ENCODE results near the gene TET1.

The TET1 gene

GRCh38 chr10:68562661-68563570 lies 2.8 kb downstream of the TET1 start:
- no peak for ATAC-seq
- TF ChIP-seq PATZ1 (CRISPR knock-in tag; IDR thresholded peaks at IDR 0.05; ENCODE audit: borderline replicate concordance) (no peak), PPARA (CRISPR knock-in tag; IDR thresholded peaks at IDR 0.05; ENCODE audit: borderline replicate concordance) (no peak), TOX (CRISPR knock-in tag; IDR thresholded peaks at IDR 0.05; ENCODE audit: borderline replicate concordance) (no peak), BACH2 (CRISPR knock-in tag; IDR thresholded peaks at IDR 0.05; ENCODE audit: borderline replicate concordance) (no peak), ZNF565 (CRISPR knock-in tag; conservative IDR thresholded peaks at IDR 0.05; ENCODE audit: low read depth) (no peak), ARNTL (CRISPR knock-in tag; IDR thresholded peaks at IDR 0.05; ENCODE audit: borderline replicate concordance, low read depth) (no peak), OSR1 (CRISPR knock-in tag; IDR thresholded peaks at IDR 0.05) (no peak), TSHZ2 (CRISPR knock-in tag; IDR thresholded peaks at IDR 0.05) (no peak), TCF4 (CRISPR knock-in tag; IDR thresholded peaks at IDR 0.05; ENCODE audit: borderline replicate concordance) (no peak), POU6F1 (CRISPR knock-in tag; IDR thresholded peaks at IDR 0.05; ENCODE audit: borderline replicate concordance, low read depth) (no peak), CSRNP3 (CRISPR knock-in tag; IDR thresholded peaks at IDR 0.05) (no peak)

- ATAC-seq: no peak
Measured at GRCh38 chr10:68564712-68565111, 4.6 kb downstream of the TET1 start.

More at GRCh38 chr10:68564712-68565111, 4.6 kb downstream of the TET1 start:
- TF ChIP-seq TCF4 (CRISPR knock-in tag; IDR thresholded peaks at IDR 0.05; ENCODE audit: borderline replicate concordance): no peak
- no peak for TF ChIP-seq TSHZ2 (CRISPR knock-in tag; IDR thresholded peaks at IDR 0.05)
- TF ChIP-seq TOX (CRISPR knock-in tag; IDR thresholded peaks at IDR 0.05; ENCODE audit: borderline replicate concordance): no peak
- no peak for TF ChIP-seq SNAI2 (CRISPR knock-in tag; IDR thresholded peaks at IDR 0.05)
- TF ChIP-seq BACH2 (CRISPR knock-in tag; IDR thresholded peaks at IDR 0.05; ENCODE audit: borderline replicate concordance): no peak
- TF ChIP-seq RARB (CRISPR knock-in tag; IDR thresholded peaks at IDR 0.05): no peak
- no peak for TF ChIP-seq ZNF565 (CRISPR knock-in tag; conservative IDR thresholded peaks at IDR 0.05; ENCODE audit: low read depth)
- TF ChIP-seq CSDC2 (CRISPR knock-in tag; IDR thresholded peaks at IDR 0.05): no peak
- no peak for TF ChIP-seq PATZ1 (CRISPR knock-in tag; IDR thresholded peaks at IDR 0.05; ENCODE audit: borderline replicate concordance)
- TF ChIP-seq CREB5 (CRISPR knock-in tag; IDR thresholded peaks at IDR 0.05; ENCODE audit: low read depth): no peak
- no peak for TF ChIP-seq PPARA (CRISPR knock-in tag; IDR thresholded peaks at IDR 0.05; ENCODE audit: borderline replicate concordance)
- no peak for TF ChIP-seq OSR1 (CRISPR knock-in tag; IDR thresholded peaks at IDR 0.05)
- no peak for TF ChIP-seq POU6F1 (CRISPR knock-in tag; IDR thresholded peaks at IDR 0.05; ENCODE audit: borderline replicate concordance, low read depth)
- TF ChIP-seq CSRNP3 (CRISPR knock-in tag; IDR thresholded peaks at IDR 0.05): no peak
- no peak for TF ChIP-seq ESRRG (CRISPR knock-in tag; IDR thresholded peaks at IDR 0.05)
- TF ChIP-seq ISL1 (CRISPR knock-in tag; IDR thresholded peaks at IDR 0.05): no peak
